ENCODE results near the gene MS4A2.
"Not testable (repeated sequence)": the region's sequence is repeated elsewhere in the genome, so short reads cannot be mapped to it uniquely, and the experiment has no call there.

The MS4A2 gene

DNA sequence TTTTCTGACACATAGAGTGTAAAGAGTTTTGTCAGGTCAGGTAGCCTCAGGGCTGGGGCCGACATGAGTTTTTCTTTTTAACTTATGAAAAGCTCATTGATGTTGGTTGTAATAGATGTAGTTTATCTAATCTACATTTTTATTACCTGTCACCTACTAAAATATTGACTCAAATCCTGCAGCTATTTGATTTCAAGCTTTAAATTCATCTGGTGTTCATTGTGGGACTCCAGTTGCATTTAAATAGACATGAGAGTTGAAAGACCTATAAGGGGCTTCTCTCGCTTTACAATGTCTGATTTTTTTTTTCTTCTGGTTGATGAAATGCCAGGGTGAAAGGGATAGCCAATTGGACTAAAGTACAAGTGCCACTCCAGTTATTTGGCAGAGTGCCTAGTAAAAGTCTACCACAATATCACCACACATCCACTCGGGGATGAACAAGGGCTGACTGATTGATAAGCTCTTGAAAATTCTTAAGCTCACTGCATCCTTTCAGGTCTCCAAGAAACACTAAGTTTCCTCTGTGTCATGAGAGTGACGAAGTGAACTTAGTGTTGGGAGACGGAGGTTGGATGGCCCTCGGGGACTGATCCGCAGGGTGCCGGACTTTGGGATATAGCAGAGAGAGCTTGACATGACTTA, 16.1 kb downstream of the MS4A2 start:
- DNase-seq, result not testable (repeated sequence)

DNA sequence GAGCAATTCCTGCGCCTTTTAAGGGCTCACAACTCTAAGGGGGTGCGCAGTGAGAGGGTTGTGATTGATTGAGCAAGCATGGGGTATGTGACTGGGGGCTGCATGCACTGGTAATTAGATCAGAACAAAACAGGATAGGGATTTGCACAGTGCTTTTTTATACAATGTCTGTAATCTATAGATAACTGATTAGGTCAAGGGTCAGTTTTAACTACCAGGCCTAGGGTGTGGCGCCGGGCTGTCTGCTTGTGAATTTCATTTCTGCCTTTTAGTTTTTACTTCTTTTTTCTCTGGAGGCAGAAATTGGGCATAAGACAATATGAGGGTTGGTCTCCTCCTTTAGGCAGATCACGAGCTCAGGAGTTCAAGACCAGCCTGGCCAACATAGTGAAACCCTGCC, 20.2 kb downstream of the MS4A2 start:
- not testable (repeated sequence) for DNase-seq

DNA sequence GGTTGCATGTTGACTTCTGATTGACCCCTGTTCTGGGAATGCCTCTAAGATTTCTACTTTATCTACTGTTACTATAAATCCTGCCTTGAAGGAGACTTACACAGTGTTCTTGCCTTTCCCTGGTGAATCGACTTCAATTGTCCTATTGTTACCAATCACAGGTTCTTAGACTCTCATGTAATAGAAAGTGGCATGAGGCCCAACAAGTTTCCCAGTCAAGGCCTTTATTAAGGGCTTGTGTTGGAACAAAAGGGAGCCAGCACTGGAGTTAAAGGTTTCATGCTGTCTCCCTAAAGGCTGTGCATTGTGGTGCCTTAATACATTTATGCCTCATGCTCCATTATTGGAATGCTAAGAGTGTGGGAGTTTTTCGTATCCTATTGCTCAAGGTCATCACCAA, 23.3 kb downstream of the MS4A2 start:
- no peak for DNase-seq

DNA sequence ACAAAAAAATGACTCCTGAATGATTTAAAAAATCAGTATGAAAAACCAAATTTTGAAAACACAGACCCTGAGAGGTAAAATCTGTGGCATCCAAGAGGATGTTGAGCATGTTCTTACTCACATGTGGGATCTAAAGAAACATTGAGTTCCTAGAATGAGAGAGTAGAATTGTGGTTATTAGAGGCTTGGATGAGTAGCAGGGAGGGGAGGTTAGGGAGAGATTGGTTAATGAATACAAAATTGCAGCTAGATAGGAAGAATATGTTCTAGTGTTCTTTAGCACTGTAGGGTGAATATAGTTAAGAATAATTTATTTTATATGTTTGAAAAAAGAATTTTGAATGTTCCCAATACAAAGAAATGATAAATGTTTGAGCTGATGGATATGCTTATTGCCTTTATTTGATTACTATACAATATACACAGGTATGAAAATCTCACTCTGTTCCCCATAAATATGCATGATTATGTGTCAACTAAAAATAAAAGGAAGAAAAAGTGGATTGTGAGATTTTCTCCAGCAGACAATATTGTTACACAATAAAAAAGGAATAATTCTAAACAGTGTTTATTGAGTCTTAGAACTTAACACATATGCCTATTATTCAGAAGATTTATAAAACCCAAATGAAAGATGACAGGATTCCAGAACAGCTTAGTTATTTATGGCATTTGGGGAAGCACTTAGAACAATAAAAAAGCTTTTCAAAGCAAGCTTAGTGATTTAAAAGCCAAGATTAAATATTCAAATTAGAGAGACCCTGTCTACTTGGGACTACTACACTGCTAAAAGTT, 28.7 kb downstream of the MS4A2 start:
- no peak for DNase-seq

DNA sequence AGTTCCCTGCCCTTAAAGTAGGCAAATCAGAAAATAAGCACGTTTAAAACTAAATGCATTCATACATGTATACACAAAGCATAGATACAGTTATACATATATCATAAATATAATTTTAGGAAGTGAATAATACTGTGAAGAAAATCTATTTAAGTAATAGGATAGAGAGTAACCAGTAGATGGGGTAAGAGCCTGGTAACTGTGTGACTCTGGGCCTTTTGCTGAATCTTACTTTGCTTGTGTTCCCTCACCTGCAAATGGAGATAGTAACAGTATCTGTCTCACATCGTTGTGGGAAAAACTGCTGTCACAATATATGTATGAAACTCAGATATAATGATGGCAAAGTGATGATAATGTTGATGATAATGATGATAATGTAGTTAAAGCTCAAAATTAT, 29.9 kb downstream of the MS4A2 start:
- no peak for DNase-seq

DNA sequence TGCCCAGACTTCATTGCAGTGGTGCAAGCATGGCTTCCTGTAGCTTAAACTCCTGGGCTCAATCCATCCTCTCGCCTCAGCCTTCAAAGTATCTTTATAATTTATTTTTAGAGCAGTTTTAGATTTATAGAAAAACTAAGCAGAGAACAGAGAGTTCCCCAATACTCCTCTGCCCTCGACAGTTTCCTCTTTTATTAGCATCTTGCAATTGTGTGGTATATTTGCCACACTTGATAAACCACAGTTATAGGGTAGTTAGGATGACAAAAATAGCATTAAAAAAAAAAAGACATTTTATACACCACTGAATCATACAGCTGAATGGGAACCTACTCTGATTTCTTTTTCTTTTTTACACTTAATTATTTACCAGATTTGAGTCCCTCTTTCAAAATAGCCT, 31.2 kb downstream of the MS4A2 start:
- DNase-seq, result no peak

DNA sequence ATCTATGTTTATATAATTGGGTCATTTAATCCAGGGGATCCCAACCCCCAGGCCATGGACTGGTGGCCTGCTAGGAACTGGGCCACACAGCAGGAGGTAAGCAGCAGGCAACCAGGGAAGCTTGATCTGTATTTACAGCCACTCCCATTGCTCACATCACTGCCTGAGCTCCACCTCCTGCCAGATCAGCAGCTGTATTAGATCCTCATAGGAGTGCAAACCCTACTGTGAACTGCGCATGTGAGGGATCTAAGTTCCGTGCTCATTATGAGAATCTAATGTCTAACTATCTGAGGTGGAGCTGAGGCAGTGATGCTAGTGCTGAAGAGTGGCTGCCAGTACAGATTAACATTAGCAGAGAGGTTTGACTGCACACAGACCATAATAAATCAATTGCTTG, 32.8 kb downstream of the MS4A2 start:
- DNase-seq, result no peak

DNA sequence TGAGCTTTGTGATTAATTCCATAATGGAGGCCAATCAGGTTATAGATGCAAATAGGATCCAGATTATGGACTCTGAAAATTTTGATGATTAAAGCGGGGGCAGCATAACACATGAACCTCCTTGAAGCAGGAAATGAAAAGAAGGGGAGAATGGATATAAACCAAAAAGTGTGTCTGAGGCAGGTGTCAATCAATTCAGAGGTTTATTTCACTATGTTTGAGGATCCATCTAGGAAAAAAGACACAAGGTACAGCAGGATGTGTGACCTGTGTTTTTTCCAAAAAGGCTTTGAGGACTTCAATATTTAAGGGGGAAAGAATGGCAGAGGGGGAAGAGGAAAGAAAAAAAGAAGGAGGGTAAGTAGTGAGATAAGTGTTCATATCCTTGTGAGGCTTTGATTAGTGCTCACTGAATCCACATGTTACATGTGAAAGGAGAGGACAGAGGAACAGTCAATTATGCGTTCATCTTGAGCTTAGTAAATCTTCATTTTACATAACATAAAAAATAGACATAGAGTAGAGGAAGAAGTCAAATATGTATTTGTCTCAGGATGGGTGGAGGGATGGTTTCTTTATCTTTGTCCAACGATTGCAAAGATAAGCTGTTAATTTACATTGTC, 34.1 kb downstream of the MS4A2 start:
- DNase-seq, result no peak

DNA sequence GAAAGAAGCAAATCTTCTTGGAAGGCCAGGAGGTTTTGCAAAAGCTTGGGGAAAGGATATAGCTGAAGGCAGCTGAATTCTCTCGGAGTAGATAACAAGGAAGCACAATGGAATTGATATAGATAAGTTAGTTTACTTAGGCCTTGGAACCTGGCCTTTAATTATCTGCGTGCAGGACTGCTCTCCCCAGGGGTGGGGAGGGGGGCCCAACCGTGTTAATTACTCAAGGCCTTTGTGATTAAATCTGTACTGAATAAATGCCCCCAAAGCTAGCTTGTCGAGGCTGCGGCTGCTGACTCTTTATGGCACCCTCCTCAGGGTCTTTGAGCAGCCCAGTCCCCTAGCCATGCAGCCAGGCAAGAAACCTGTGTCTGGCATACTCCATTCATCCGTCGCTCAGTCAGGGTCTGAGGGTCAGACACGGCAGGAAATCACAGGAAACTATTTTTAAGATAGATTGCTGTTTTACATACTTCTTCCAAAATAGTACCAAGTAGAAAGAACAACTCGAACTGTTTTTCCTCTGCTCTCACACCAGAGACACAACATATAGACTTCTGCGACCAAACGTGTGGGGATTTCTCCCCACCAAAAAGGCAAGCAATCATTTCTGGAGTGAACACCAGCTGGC, 36.5 kb downstream of the MS4A2 start:
- no peak for DNase-seq

DNA sequence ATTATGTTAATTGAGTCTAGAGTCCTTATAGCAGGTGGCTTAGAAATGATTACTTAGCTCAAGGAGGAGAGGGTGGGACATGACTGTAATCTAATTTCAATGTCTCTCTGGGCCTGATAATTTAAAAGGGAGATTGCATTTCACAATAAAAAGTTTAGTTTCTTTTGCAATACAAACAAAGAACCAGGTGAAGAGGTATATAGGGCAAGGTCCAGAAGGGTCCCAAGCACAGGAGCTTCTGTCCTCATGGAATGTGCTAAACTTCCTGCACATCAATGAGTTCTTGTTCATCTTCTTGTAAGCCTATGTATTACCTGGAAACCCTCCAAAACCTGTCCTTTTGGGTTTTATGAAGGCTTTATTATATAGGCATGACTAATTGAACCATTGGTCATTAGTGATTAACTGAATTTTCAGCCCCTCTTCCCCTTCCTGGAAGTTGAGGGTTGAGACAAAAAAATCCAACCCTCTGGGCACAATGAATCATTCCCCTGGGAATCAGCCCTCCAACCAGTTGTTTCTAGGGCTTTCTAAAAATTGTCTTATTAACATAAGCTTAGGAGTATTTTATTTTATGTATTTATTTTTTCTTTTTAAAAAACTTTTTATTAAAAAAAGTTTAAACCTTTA, 37.6 kb downstream of the MS4A2 start:
- DNase-seq, result no peak

DNA sequence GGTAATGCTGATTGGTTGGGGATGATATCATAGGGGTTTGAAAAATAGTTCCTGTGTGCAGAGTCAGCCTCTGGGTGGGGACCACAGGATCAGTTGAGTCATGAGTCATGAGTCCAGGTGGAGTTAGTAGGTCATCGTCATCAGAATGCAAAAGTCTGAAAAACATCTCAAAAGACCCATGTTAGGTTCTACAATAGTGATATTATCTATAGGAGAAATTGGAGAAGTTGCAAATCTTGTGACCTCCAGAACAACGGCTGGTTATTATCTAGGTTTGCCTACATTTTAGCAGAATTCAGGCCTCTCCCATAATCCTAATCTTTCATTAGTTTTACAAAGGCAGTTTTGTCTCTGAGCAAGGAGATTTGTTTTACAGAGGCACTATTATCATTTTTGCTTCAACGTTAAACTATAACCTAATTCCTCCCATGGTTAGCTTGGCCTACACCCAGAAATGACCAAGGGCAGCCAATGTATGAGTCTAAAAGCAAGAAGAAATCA, 38.9 kb downstream of the MS4A2 start:
- no peak for DNase-seq

DNA sequence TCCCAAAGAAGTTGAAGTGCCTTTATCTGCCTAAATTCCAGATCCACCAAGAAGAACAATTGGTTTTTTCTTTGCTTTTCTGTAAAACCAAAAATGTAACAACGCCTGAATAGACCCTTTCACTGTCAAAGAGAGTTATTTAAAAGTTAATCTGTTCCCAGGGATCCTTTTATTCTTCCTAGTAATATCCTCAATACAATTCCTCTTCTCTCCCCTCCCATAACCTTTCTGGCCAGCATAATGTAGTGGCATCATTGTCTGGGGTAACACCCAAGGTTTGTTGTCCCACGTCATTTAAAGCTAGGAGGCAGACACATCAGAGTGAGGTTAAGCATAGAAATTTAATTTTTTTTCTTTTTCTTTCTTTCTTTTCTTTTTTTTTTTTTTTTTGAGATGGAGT, 39.9 kb downstream of the MS4A2 start:
- no peak for DNase-seq

DNA sequence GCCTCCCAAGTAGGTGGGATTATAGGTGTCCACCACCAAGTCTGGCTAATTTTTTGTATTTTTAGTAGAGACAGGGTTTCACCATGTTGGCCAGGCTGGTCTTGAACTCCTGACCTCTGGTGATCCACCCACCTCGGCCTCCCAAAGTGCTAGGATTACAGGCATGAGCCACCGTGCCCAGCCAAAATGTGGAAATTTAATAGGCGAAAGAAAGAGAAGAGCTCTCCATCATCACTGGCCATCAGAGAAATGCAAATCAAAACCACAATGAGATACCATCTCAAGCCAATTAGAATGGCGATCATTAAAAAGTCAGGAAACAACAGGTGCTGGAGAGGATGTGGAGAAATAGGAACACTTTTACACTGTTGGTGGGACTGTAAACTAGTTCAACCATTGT, 40.4 kb downstream of the MS4A2 start:
- DNase-seq, result not testable (repeated sequence)

DNA sequence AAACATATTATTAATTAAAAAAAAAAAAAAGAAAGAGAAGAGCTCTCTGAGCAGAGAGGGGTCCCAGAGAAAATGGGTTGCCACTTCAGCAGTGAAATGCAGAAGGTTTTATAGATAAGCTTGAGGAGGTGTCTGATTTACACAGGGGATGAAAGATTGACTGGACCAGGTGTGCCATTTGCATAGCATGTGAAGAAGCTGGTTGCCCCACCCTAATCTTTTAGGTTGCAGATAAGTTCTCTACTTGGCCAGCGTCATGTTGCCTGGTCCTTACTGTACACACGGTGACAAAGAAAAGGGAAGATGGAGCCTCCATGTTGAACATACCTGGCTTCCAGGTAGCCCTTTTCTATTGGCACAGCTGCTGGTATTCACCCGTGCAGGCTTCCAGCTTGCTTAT, 41.4 kb downstream of the MS4A2 start:
- no peak for DNase-seq

DNA sequence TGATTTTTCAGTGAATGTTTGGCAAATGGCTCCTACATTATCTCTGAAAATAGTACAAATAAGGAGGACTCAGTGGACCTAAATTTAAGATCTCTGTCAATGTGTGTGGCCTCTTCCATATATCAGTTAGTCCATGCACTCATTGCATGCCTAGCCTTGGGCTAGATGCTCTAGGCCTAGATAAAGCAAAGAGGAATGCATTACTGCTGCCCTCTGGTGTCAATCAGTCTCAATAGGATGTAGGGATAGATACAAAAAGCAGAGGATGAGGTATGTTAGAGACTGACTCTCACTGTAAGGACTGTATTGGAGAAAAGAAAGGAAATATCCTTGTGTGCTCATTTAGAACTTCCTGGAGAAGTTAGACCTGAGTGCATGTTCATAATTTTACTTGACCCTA, 42.0 kb downstream of the MS4A2 start:
- no peak for DNase-seq

DNA sequence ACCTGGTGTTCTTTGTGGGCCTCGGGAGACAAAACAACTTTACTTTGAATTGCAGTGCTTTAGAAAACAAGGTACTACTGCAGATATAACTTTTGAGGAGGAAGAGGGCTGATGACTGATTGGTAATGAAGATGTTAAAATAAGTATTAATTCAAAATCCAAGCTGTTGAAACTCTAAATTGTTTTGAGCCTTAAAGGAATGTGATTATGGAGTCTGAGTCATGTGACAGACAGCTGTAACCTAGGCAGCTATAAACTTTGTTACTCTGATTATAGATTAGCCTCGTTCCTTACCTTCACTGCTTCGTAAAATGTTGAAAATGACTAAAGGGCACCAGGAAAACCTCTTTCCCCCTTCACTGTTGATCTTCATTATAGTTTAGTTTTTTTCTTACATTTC, 43.4 kb downstream of the MS4A2 start:
- no peak for DNase-seq

DNA sequence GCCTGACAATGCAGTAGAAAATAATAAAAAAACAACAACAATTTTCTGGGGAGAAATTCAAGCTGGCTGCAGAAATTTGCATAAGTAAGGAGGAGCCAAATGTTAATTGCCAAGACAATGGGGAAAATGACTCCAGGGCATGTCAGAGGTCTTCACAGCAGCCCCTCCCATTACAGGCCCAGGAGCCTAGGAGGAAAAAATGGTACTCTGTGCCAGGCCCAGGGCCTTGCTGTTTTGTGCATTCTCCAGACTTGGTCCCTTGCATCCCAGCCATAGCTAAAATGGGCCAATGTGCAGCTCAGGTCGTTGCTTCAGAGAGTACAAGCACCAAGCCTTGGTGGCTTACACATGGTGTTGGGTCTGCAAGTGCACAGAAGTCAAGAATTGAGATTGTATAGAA, 45.5 kb downstream of the MS4A2 start:
- DNase-seq, result no peak

DNA sequence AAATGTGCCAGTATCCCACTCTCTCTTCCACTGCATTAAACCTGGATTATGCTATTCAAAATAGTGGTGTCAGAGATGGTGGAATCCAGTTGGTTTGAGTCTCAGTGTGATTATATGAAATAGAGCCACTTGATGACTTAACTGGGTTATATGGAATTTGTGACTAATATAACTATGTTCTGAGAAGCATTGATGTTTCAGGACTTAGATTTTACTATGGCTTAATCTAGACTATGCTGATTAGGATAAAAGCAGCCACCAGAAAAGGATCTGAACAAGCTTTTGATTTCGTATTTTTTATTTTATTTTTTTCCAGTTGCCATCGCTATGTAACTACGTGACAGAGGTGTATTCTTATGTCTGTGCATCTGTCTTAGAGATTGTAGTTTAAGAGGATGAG, 55.3 kb downstream of the MS4A2 start:
- DNase-seq, result no peak

DNA sequence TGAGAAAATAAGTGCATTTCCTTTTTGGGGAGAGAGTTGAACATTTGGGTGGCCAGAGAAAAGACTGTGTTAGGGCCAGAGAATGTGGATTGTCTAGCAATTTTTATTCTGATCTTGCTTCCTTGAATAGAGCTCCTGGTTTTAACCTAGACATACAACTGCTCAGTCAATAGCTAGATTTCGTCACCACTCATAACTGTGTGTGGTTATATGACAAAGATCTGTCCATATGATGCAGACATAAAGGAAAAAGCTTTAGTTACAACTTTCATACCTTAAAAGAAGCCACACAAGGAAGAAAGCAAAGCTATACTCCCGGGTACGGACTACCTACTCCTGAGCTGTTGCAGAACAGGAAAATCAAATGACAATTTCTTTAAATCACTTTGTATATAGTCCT, 57.2 kb downstream of the MS4A2 start:
- no peak for DNase-seq
